Activated CD8-positive, alpha-beta memory T cell treated with anti-CD3 and anti-CD28 coated beads, Interleukin-2, amount 50 U/mL, for 48 hours (primary cell): ENCODE results near the gene MICALL2.

Source experiments
- DNase-seq: peaks from one replicate; pipeline ENCODE4 v3.0.0-alpha.2; 2020

The MICALL2 gene

GRCh38 chr7:1431634-1432380 lies 27.5 kb downstream of the MICALL2 start:
- no peak for DNase-seq

GRCh38 chr7:1431226-1431625 lies 28.0 kb downstream of the MICALL2 start:
- no peak for DNase-seq

GRCh38 chr7:1430056-1430845 lies 29.0 kb downstream of the MICALL2 start:
- no peak for DNase-seq

GRCh38 chr7:1428941-1429501 lies 30.2 kb downstream of the MICALL2 start:
- no peak for DNase-seq

GRCh38 chr7:1427064-1427657 lies 32.1 kb downstream of the MICALL2 start:
- DNase-seq, result no peak

GRCh38 chr7:1426474-1426873 lies 32.8 kb downstream of the MICALL2 start:
- DNase-seq, result no peak

- DNase-seq, result no peak
These were observed 33.8 kb downstream of the MICALL2 start for GRCh38 chr7:1425292-1426136.

- no peak for DNase-seq
These were observed 35.2 kb downstream of the MICALL2 start for GRCh38 chr7:1424041-1424440.

- no peak for DNase-seq
These were observed 35.9 kb downstream of the MICALL2 start for GRCh38 chr7:1423264-1423811.

GRCh38 chr7:1422512-1423263 lies 36.6 kb downstream of the MICALL2 start:
- DNase-seq, result no peak

GRCh38 chr7:1421946-1422345 lies 37.3 kb downstream of the MICALL2 start:
- DNase-seq, result no peak

- DNase-seq, result no peak
These were observed 38.1 kb downstream of the MICALL2 start for GRCh38 chr7:1421020-1421790.

GRCh38 chr7:1419688-1420087 lies 39.6 kb downstream of the MICALL2 start:
- no peak for DNase-seq

GRCh38 chr7:1419310-1419634 lies 40.0 kb downstream of the MICALL2 start:
- no peak for DNase-seq

- DNase-seq, result no peak
These were observed 40.6 kb downstream of the MICALL2 start for GRCh38 chr7:1418505-1419309.

- DNase-seq, result no peak
These were observed 43.8 kb downstream of the MICALL2 start for GRCh38 chr7:1415389-1415990.

- no peak for DNase-seq
These were observed 45.2 kb downstream of the MICALL2 start for GRCh38 chr7:1413936-1414639.

GRCh38 chr7:1412322-1413261 lies 46.7 kb downstream of the MICALL2 start:
- DNase-seq, result peak; percentile 99
